Central memory CD8-positive, alpha-beta T cell (primary cell): Measurements from ENCODE around the gene STK17B.
A peak's percentile ranks its signal among the peaks of the same experiment; 100 is the strongest.

Experiments used
- ATAC-seq: fragments of 150-1000 bp; cut with Tn5 transposase; replicated peaks from 2 replicates; pipeline ENCODE4 v1.10.0; 2022; ENCODE audit warnings: mild to moderate bottlenecking, moderate FRiP score, moderate number of reproducible peaks; ENCODE audit not compliant: poor library complexity, severe bottlenecking; ENCODE audit errors: extremely low read depth
- DNase-seq, 2 donors: peaks; one replicate each; pipeline ENCODE4 v3.0.0; 2021; ENCODE audit warnings: low spot score in 2 of 2
- H3K27ac Mint-ChIP-seq: one replicate; pipeline ENCODE4 v1.8.0; 2022; ENCODE audit warnings: low read depth, mild to moderate bottlenecking, moderate library complexity, mixed read lengths
- H3K27me3 Mint-ChIP-seq: one replicate; pipeline ENCODE4 v1.8.0; 2022; ENCODE audit warnings: mixed read lengths
- H3K36me3 Mint-ChIP-seq: one replicate; pipeline ENCODE4 v1.8.0; 2022; ENCODE audit warnings: mild to moderate bottlenecking, moderate library complexity, mixed read lengths; ENCODE audit not compliant: insufficient read depth
- H3K4me1 Mint-ChIP-seq: one replicate; pipeline ENCODE4 v1.8.0; 2022; ENCODE audit warnings: mixed read lengths
- H3K4me3 Mint-ChIP-seq: one replicate; pipeline ENCODE4 v1.8.0; 2022; ENCODE audit warnings: mild to moderate bottlenecking, moderate library complexity, mixed read lengths
- H3K9me3 Mint-ChIP-seq: one replicate; pipeline ENCODE4 v1.8.0; 2022; ENCODE audit warnings: mixed read lengths

The STK17B gene

DNA sequence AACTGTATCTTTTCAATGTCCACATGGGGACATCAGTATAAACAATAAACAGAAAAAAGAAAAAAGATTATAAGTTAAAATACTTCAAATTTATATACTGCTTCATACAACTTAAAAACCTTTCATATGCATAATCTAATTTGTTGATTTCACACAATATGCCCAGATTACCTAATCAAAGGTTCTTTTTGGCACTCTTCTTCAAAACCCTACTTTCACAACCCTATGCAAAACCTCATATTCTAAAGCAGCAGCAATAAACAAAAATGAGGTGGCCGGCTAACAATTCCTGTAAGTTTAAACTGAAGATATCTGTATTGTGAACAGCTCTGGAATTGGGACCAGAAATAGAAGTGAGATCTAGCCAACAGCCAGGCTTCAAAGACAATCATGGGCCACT lies 28.6 kb downstream of the STK17B start:
- Mint-ChIP-seq H3K4me3 (no peak overlapping the region), H3K27me3 (no peaks in the 10 kb centered on the region), H3K27ac (peak overlapping the region; percentile 50), H3K4me1 (peaks cover 51% of the 10 kb centered on the region), H3K9me3 (no peaks in the 10 kb centered on the region), H3K36me3 (peaks cover 91% of the 10 kb centered on the region)
- ATAC-seq (no peak), DNase-seq (no peak)

DNA sequence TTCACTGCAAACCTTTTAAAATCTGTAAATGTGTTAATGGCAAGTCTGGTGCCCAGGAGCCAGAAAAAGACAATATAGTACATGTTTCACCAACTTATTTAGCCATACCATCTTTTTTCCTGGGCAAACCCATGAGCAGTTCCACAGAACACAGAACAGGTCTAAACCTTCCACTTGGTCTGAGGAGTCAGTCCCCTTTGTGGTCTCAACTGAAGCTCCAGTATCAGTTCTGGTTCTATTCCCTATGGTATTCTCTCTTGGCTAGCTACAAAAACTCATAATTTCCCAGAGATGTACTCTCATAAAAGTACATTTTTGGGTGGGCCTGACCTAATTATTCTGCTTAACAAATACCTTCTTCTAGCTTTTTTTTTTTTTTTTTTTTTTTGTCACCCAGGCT lies 31.2 kb downstream of the STK17B start:
- Mint-ChIP-seq H3K4me1 (peaks cover 39% of the 10 kb centered on the region), H3K36me3 (peaks cover 92% of the 10 kb centered on the region), H3K4me3 (no peak overlapping the region), H3K27ac (no peak overlapping the region), H3K27me3 (no peaks in the 10 kb centered on the region), H3K9me3 (no peaks in the 10 kb centered on the region)
- ATAC-seq, result no peak
- DNase-seq, result no peak

DNA sequence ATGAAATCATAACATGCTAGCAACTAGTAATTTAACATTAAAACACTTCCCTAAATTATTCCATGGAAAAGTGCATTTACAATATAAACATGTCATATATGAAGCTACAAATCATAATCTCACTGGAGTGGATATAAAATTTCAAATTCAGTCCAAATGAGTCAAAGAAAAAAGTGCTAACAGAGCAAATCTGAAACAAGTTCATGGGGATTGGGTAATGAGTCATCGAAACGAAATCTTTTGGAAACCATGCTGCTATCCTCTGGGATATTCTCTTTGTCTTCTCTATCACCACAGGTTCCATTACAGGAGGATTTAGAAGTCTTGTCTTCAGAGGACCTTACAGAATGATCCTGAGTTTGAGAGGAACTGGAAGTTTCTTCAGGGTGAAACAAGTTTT lies 34.1 kb downstream of the STK17B start:
- Mint-ChIP-seq H3K27me3 (no peaks in the 10 kb centered on the region), H3K4me3 (no peak overlapping the region), H3K9me3 (no peaks in the 10 kb centered on the region), H3K36me3 (peaks cover 82% of the 10 kb centered on the region), H3K4me1 (peaks cover 23% of the 10 kb centered on the region), H3K27ac (peak overlapping the region; percentile 16)
- no peak for ATAC-seq
- no peak for DNase-seq

- peaks cover 74% of the 10 kb centered on the region for H3K36me3 Mint-ChIP-seq
- peaks cover 7% of the 10 kb centered on the region for H3K9me3 Mint-ChIP-seq
- no peaks in the 10 kb centered on the region for H3K27me3 Mint-ChIP-seq
- DNase-seq (no peak), ATAC-seq (no peak)
- H3K4me1 Mint-ChIP-seq, result peaks cover 34% of the 10 kb centered on the region
- no peak overlapping the region for H3K4me3 Mint-ChIP-seq
- H3K27ac Mint-ChIP-seq, result no peak overlapping the region
Measured at GRCh38 chr2:196136151-196136550, 35.2 kb downstream of the STK17B start.

GRCh38 chr2:196131949-196132925 lies 39.1 kb downstream of the STK17B start:
- peaks cover 20% of the 10 kb centered on the region for H3K4me1 Mint-ChIP-seq
- ATAC-seq (peak; percentile 10), DNase-seq (no peak)
- H3K27ac Mint-ChIP-seq, result peak overlapping the region; percentile 56
- H3K36me3 Mint-ChIP-seq, result peaks cover 40% of the 10 kb centered on the region
- H3K27me3 Mint-ChIP-seq, result no peaks in the 10 kb centered on the region
- peaks cover 9% of the 10 kb centered on the region for H3K9me3 Mint-ChIP-seq
- H3K4me3 Mint-ChIP-seq, result no peak overlapping the region

DNA sequence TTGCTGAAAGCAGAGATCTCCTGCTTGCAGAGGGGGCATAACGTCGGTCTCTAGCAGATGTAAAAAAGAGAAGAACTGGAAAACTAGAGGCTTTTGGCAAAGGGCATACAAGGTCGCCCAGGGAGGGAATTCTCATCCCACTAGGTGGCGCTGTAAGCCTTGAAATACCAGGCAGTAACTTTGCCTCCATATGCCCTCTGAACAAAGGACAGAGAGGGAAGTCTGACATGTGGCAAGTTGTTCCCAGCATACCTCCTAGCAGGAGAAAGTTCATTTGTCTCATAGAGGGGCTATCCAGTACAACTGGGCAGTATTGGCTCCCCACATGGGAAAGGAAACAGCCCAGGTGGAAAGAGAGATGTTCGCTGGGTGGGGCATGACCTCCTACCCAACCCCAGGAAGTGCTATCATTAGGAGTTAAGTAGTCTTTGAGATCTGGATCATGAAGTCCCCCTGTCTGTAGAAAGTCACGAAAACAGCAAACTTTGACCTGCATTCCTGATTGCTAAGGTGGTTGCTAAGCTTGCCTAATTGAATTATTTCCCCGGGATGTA lies 39.9 kb downstream of the STK17B start:
- no peak overlapping the region for H3K4me3 Mint-ChIP-seq
- H3K36me3 Mint-ChIP-seq, result peaks cover 35% of the 10 kb centered on the region
- peak overlapping the region; percentile 56 for H3K27ac Mint-ChIP-seq
- DNase-seq (peak; percentile 43 to 45), ATAC-seq (peak; percentile 40)
- peaks cover 9% of the 10 kb centered on the region for H3K9me3 Mint-ChIP-seq
- no peaks in the 10 kb centered on the region for H3K27me3 Mint-ChIP-seq
- H3K4me1 Mint-ChIP-seq, result peaks cover 20% of the 10 kb centered on the region

DNA sequence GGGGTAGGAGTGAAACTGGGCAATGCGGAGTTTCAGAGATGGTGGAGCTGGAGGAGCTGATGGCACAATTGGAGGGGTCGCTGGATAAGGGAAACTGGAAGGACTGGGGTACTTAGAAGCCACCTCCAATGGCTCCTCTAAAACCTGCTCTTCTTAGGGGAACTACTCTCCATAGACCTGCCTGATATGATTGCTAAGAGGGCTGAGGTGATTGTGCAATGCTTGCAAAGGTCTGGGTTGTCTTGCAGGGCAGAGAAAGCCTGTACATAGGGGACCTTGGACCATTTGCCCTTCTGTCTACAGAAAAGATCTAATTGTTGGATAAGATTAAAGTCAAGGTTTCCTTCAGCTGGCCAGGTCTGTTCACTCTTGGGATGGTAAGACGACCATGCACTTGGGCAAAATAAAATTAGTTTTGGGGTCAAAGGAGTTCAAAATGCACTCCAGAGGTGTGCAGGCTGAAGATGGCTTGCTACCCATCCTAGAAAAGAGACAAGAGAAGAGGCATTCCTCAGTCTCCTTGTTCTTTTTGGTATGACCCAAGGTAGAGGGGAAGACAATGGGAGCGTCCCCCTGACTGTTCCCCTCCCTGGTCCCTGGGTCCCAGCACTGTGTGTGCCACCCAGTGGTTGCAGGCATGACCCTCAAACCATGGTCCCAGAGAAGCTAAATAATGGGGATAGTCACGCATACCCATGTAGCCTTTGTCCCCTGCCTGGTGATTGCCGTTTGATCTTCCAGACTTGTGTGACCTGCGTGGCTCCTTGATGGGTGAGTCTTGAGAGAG lies 41.1 kb downstream of the STK17B start:
- no peak overlapping the region for H3K27ac Mint-ChIP-seq
- peaks cover 24% of the 10 kb centered on the region for H3K36me3 Mint-ChIP-seq
- DNase-seq (no peak), ATAC-seq (no peak)
- H3K9me3 Mint-ChIP-seq, result peaks cover 9% of the 10 kb centered on the region
- no peaks in the 10 kb centered on the region for H3K27me3 Mint-ChIP-seq
- no peak overlapping the region for H3K4me3 Mint-ChIP-seq
- H3K4me1 Mint-ChIP-seq, result peaks cover 20% of the 10 kb centered on the region

DNA sequence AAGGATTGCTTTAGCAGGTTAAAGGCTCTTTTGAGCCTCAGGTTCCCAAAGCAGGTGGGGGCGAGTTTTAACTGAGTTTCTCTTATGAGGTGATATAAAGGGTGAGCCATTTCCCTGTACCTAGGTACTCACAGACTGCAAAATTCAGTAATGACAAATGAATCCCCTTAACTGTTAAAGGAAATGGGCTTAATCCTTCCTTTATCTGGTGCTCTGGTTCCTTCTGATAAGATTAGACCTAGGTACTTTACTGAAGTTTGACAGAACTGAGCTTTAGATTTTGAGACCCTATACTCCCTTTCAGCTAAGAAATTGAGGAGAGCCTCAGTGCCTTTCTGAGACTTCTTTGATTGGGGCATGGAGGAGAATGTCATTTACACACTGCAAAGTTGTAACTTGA lies 42.6 kb downstream of the STK17B start:
- H3K9me3 Mint-ChIP-seq, result peaks cover 9% of the 10 kb centered on the region
- H3K27me3 Mint-ChIP-seq, result no peaks in the 10 kb centered on the region
- no peak overlapping the region for H3K4me3 Mint-ChIP-seq
- H3K27ac Mint-ChIP-seq, result no peak overlapping the region
- H3K4me1 Mint-ChIP-seq, result peaks cover 20% of the 10 kb centered on the region
- DNase-seq (no peak), ATAC-seq (no peak)
- peaks cover 16% of the 10 kb centered on the region for H3K36me3 Mint-ChIP-seq

DNA sequence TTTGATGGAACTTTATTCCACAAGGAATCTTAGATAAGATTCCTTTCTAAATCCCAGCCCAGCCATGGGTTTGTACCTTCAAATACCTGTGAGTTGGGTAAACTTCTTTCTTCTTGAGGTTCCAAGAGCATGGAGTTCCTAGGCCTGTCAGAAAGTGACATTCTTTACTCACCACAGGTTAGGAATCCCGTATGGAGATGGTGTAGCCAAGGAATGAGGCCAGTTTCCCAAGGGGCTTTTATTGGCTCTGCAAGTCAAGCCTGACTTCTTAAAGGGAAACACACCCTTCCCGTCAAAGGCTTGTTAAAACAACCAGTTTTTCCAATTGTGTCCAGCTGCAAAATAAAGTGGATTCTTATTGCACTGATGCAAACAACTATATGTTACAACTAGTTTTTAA lies 45.8 kb downstream of the STK17B start:
- Mint-ChIP-seq H3K4me1 (no peaks in the 10 kb centered on the region), H3K9me3 (no peaks in the 10 kb centered on the region), H3K36me3 (peaks cover 5% of the 10 kb centered on the region), H3K27ac (no peak overlapping the region), H3K27me3 (no peaks in the 10 kb centered on the region), H3K4me3 (no peak overlapping the region)
- DNase-seq (no peak), ATAC-seq (no peak)

GRCh38 chr2:196123679-196124373 lies 47.6 kb downstream of the STK17B start:
- Mint-ChIP-seq H3K27ac (no peak overlapping the region), H3K4me1 (no peaks in the 10 kb centered on the region), H3K36me3 (peaks cover 2% of the 10 kb centered on the region), H3K27me3 (no peaks in the 10 kb centered on the region), H3K4me3 (no peak overlapping the region), H3K9me3 (no peaks in the 10 kb centered on the region)
- DNase-seq (no peak), ATAC-seq (no peak)

DNA sequence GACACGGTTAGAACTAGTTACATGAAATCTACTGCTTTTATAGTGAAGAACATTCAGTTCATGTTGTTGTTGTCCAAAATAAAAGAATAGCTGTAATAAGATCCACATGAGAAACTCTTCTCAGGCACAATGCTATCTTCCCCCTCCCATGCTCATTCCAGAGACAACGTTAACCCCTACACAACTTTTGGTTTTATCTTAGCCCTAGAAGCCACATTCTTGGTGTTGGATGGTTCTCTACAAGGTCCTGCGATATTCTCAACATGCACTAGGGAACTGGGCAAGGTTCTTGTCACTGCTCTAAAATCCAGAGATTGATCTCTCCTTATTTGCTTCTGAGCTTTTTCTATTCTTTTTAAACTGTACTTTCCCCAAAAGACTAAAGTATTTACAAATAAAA lies 51.5 kb downstream of the STK17B start:
- DNase-seq (no peak), ATAC-seq (no peak)
- Mint-ChIP-seq H3K9me3 (no peaks in the 10 kb centered on the region), H3K27ac (no peak overlapping the region), H3K36me3 (no peaks in the 10 kb centered on the region), H3K4me3 (no peak overlapping the region), H3K27me3 (no peaks in the 10 kb centered on the region), H3K4me1 (no peaks in the 10 kb centered on the region)

GRCh38 chr2:196117214-196117705 lies 54.1 kb downstream of the STK17B start:
- ATAC-seq (no peak), DNase-seq (no peak)
- no peaks in the 10 kb centered on the region for H3K9me3 Mint-ChIP-seq
- no peaks in the 10 kb centered on the region for H3K4me1 Mint-ChIP-seq
- no peaks in the 10 kb centered on the region for H3K36me3 Mint-ChIP-seq
- no peak overlapping the region for H3K27ac Mint-ChIP-seq
- H3K4me3 Mint-ChIP-seq, result no peak overlapping the region
- H3K27me3 Mint-ChIP-seq, result no peaks in the 10 kb centered on the region
